ENCODE results near the gene MYH11. TPM values are rescaled to one million over a fixed set of nuclear protein-coding genes. Genes with fewer than 3 reads are reported as not detected.
A peak's percentile ranks its signal among the peaks of the same experiment; 100 is the strongest.
"Not testable (repeated sequence)": the region's sequence is repeated elsewhere in the genome, so short reads cannot be mapped to it uniquely, and the experiment has no call there.

MYH11 gene
- total RNA-seq, 1 donor, result under 0.01 TPM

GRCh38 chr16:15677447-15677846 lies 179.4 kb downstream of the MYH11 start:
- no peak overlapping the region for H3K4me3 ChIP-seq (ENCODE audit: low read depth, low read length)
- DNase-seq (ENCODE audit: low read depth), result no peak
- no peak for TF ChIP-seq CTCF (IDR thresholded peaks at IDR 0.05; ENCODE audit: insufficient read depth, low read depth, low read length)

- no peak for TF ChIP-seq CTCF (IDR thresholded peaks at IDR 0.05; ENCODE audit: insufficient read depth, low read depth, low read length)
- H3K4me3 ChIP-seq (ENCODE audit: low read depth, low read length), result no peak overlapping the region
- DNase-seq (ENCODE audit: low read depth), result no peak
Measured at GRCh38 chr16:15676506-15676905, 180.3 kb downstream of the MYH11 start.

- no peak for TF ChIP-seq CTCF (IDR thresholded peaks at IDR 0.05; ENCODE audit: insufficient read depth, low read depth, low read length)
- H3K4me3 ChIP-seq (ENCODE audit: low read depth, low read length), result no peak overlapping the region
- no peak for DNase-seq (ENCODE audit: low read depth)
Measured at GRCh38 chr16:15674571-15674970, 182.3 kb downstream of the MYH11 start.

GRCh38 chr16:15672514-15673167 lies 184.2 kb downstream of the MYH11 start:
- DNase-seq (ENCODE audit: low read depth), result peak; percentile 99
- peak overlapping the region; percentile 6 for H3K4me3 ChIP-seq (ENCODE audit: low read depth, low read length)
- no peak for TF ChIP-seq CTCF (IDR thresholded peaks at IDR 0.05; ENCODE audit: insufficient read depth, low read depth, low read length)

GRCh38 chr16:15672127-15672513 lies 184.7 kb downstream of the MYH11 start:
- DNase-seq (ENCODE audit: low read depth), result peak; percentile 55
- not testable (repeated sequence) for H3K4me3 ChIP-seq (ENCODE audit: low read depth, low read length)

GRCh38 chr16:15671530-15672117 lies 185.2 kb downstream of the MYH11 start:
- no peak for DNase-seq (ENCODE audit: low read depth)
- H3K4me3 ChIP-seq (ENCODE audit: low read depth, low read length), result no peak overlapping the region
- TF ChIP-seq CTCF (IDR thresholded peaks at IDR 0.05; ENCODE audit: insufficient read depth, low read depth, low read length), result no peak

DNA sequence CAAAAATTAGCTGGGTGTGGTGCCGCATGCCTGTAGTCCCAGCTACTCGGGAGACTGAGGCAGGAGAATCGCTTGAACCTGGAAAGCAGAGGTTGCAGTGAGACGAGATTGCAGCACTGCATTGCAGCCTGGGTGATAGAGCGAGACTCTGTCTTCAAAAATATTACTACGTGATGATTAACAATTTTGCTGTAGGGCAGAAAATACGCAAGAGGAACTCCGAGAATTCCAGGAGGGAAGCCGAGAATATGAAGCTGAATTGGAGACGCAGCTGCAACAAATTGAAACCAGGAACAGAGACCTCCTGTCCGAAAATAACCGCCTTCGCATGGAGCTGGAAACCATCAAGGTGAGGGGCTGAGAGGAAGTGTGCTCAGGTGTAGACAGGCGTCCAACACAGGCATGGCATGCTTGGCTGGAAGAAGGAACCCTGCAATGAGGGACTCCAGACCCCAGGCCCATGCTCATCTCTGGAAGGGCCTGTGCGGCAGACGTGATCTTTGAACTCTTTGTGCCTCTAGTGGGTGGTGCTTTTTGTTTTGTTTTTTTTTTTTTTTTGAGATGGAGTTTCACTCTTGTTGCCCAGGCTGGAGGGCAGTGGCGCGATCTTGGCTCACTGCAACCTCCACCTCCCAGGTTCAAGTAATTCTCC lies 189.6 kb downstream of the MYH11 start:
- no peak overlapping the region for H3K4me3 ChIP-seq (ENCODE audit: low read depth, low read length)
- no peak for DNase-seq (ENCODE audit: low read depth)
- no peak for TF ChIP-seq CTCF (IDR thresholded peaks at IDR 0.05; ENCODE audit: insufficient read depth, low read depth, low read length)
